HepG2 (cell line): Measurements from ENCODE around the gene SUSD3. TPM values are rescaled to one million over a fixed set of nuclear protein-coding genes. Genes with fewer than 3 reads are reported as not detected.

Source experiments
- ARID3A ChIP-seq: IDR thresholded peaks from 2 replicates; pipeline ENCODE4 v1.6.1; 2012; ENCODE audit warnings: low read depth, low read length, improper control_type of control experiment
- BCLAF1 ChIP-seq: fragments of 450-650 bp; IDR thresholded peaks from 2 replicates; pipeline ENCODE4 v1.6.1; 2017; ENCODE audit warnings: mild to moderate bottlenecking
- BRF2 ChIP-seq: sonication (generic); formaldehyde crosslinking; IDR thresholded peaks from 2 replicates; pipeline ENCODE4 v1.8.1; 2022; ENCODE audit warnings: mild to moderate bottlenecking, missing genetic modification reagents
- FOXA1 ChIP-seq, 2 experiments: fragments of 450-650 bp in 1 of 2; sonication (generic) in 1 of 2; formaldehyde crosslinking in 1 of 2; IDR thresholded peaks; 2 replicates each; pipeline versions ENCODE4 v1.4.0 to v1.6.1; 2016 to 2020; ENCODE audit warnings: missing genetic modification reagents in 1 of 2
- NFE2L1 ChIP-seq: sonication (generic); formaldehyde crosslinking; IDR thresholded peaks from 2 replicates; pipeline ENCODE4 v1.4.0; 2020; ENCODE audit warnings: missing genetic modification reagents, mild to moderate bottlenecking, borderline replicate concordance
- POGZ ChIP-seq: sonication (generic); formaldehyde crosslinking; IDR thresholded peaks from 2 replicates; pipeline ENCODE4 v1.4.0; 2020; ENCODE audit warnings: mild to moderate bottlenecking, missing genetic modification reagents
- RFX5 ChIP-seq: IDR thresholded peaks from 2 replicates; pipeline ENCODE4 v1.6.1; 2011; ENCODE audit warnings: low read depth, low read length, improper control_type of control experiment
- SKI ChIP-seq: fragments of 450-650 bp; IDR thresholded peaks from one replicate; pipeline ENCODE4 v1.6.1; 2018; ENCODE audit warnings: mild to moderate bottlenecking; ENCODE audit not compliant: partially characterized antibody
- SMAD9 ChIP-seq: sonication (generic); formaldehyde crosslinking; IDR thresholded peaks from 2 replicates; pipeline ENCODE4 v1.5.1; 2020; ENCODE audit warnings: mild to moderate bottlenecking, missing genetic modification reagents
- SOX5 ChIP-seq: IDR thresholded peaks from 2 replicates; pipeline ENCODE4 v1.6.1; 2016; ENCODE audit warnings: borderline replicate concordance
- TEF ChIP-seq: sonication (generic); formaldehyde crosslinking; IDR thresholded peaks from 2 replicates; pipeline ENCODE4 v1.5.0; 2020; ENCODE audit warnings: missing genetic modification reagents
- ZNF101 ChIP-seq: sonication (generic); formaldehyde crosslinking; IDR thresholded peaks from 2 replicates; pipeline ENCODE4 v1.4.0; 2020; ENCODE audit warnings: mild to moderate bottlenecking, low read depth, missing genetic modification reagents, borderline replicate concordance
- ZNF280B ChIP-seq: sonication (generic); formaldehyde crosslinking; IDR thresholded peaks from 2 replicates; pipeline ENCODE4 v1.5.0; 2020; ENCODE audit warnings: missing genetic modification reagents, mild to moderate bottlenecking, borderline replicate concordance
- ZNF776 ChIP-seq: sonication (generic); formaldehyde crosslinking; IDR thresholded peaks from 2 replicates; pipeline ENCODE4 v1.4.0; 2020; ENCODE audit warnings: mild to moderate bottlenecking, missing genetic modification reagents
- ZSCAN30 ChIP-seq: sonication (generic); formaldehyde crosslinking; IDR thresholded peaks from 2 replicates; pipeline ENCODE4 v1.5.0; 2020; ENCODE audit warnings: mild to moderate bottlenecking, missing genetic modification reagents
- polyA plus RNA-seq, 8 experiments: library from polyadenylated mRNA; depleted of rRNA in 3 of 8; stranded (reverse) in 7 of 8; unstranded in 1 of 8; fragments of >200 nt; fragmentation: Illumina TruSeq in 4 of 8; extraction: Trizol in 4 of 8; gene quantifications; 2 replicates each; pipeline versions ENCODE4 v1.2.1 to v1.2.3, GENCODE V29; 2011 to 2016; ENCODE audit warnings: low read depth in 4 of 8, missing spikeins in 1 of 8, mixed read lengths in 1 of 8; ENCODE audit not compliant: insufficient read depth in 1 of 8
- total RNA-seq, 5 experiments: library from RNA; depleted of rRNA; stranded (reverse); fragments of >200 nt; fragmentation: Illumina TruSeq; extraction: Trizol; gene quantifications; 2 replicates each; pipeline ENCODE4 v1.2.3, GENCODE V29; 2016; ENCODE audit warnings: low read depth in 1 of 5
- TF ChIP-seq, protein P1 (sequence below): sonication (generic); formaldehyde crosslinking; IDR thresholded peaks from 2 replicates; pipeline ENCODE4 v1.4.0; 2020; ENCODE audit warnings: missing genetic modification reagents; ENCODE audit errors: not compliant biosample characterization
- TF ChIP-seq, protein P2 (sequence below): sonication (generic); formaldehyde crosslinking; IDR thresholded peaks from 2 replicates; pipeline ENCODE4 v1.9.0; 2022; ENCODE audit warnings: missing genetic modification reagents, mild to moderate bottlenecking, borderline replicate concordance

Gene SUSD3
- total and polyA plus RNA-seq, 2 of the 13 experiments (the other 11 are each of a cell fraction or from before 2014, with no cell fraction given) = 7.0 to 9.1 TPM

DNA sequence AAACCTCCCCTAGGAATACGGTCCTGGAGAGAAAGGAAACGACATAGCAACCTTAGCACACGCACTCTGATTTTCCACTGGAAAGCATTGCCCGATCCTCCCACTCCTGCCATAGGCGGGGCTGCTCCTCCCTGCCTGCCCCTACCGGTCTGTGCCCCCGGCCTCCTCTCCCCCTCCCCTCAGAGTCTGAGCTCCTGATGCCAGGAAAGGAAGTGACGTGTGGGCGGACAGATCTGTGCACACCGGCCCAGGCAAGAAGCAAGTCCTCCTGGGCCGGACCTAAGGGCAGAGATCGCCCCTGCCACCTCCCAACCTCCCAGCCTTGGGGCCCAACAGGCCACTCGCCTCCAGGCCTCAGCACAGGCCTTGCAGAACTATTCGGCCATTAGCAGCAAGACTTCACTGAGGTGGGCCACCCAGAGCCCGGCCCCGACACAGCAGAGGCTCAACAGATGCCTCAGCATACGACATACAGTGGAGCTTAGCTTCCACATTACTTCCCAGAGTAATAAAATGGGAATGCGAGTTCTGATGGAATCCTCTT lies 68.4 kb downstream of the SUSD3 start (continued):
- TF ChIP-seq BRF2 (no peak), BCLAF1 (no peak), POGZ (CRISPR knock-in tag) (peak; percentile 58), ARID3A (no peak), TEF (CRISPR knock-in tag) (no peak), FOXA1 (IDR thresholded peaks at IDR 0.05) (no peak), FOXA1 (CRISPR knock-in tag; IDR thresholded peaks at IDR 0.05) (no peak), ZNF280B (CRISPR knock-in tag) (no peak), SKI (no peak), SMAD9 (CRISPR knock-in tag) (no peak), ZNF776 (CRISPR knock-in tag) (no peak), SOX5 (CRISPR knock-in tag) (0 out of 2 replicates have a peak, but pooled peaks have one; percentile 14), ZNF101 (CRISPR knock-in tag) (no peak), NFE2L1 (CRISPR knock-in tag) (no peak), ZSCAN30 (CRISPR knock-in tag) (no peak), RFX5 (no peak)
- TF ChIP-seq, protein P1, sequence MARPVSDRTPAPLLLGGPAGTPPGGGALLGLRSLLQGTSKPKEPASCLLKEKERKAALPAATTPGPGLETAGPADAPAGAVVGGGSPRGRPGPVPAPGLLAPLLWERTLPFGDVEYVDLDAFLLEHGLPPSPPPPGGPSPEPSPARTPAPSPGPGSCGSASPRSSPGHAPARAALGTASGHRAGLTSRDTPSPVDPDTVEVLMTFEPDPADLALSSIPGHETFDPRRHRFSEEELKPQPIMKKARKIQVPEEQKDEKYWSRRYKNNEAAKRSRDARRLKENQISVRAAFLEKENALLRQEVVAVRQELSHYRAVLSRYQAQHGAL (CRISPR knock-in tag) = no peak
- TF ChIP-seq, protein P2, sequence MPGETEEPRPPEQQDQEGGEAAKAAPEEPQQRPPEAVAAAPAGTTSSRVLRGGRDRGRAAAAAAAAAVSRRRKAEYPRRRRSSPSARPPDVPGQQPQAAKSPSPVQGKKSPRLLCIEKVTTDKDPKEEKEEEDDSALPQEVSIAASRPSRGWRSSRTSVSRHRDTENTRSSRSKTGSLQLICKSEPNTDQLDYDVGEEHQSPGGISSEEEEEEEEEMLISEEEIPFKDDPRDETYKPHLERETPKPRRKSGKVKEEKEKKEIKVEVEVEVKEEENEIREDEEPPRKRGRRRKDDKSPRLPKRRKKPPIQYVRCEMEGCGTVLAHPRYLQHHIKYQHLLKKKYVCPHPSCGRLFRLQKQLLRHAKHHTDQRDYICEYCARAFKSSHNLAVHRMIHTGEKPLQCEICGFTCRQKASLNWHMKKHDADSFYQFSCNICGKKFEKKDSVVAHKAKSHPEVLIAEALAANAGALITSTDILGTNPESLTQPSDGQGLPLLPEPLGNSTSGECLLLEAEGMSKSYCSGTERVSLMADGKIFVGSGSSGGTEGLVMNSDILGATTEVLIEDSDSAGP = peak; percentile 58; the same call in 1 of the 2 replicates
